Activated gamma-delta T cell treated with Interleukin-2 at 50 U/mL for 16 hours (primary cell): ENCODE data around the gene LAMP1.
"Not testable (repeated sequence)": the region's sequence is repeated elsewhere in the genome, so short reads cannot be mapped to it uniquely, and the experiment has no call there.

Source experiments
- DNase-seq: peaks from one replicate; pipeline ENCODE4 v3.0.0-alpha.2; 2020

The LAMP1 gene

GRCh38 chr13:113357529-113357928, 60.5 kb downstream of the LAMP1 start:
- no peak for DNase-seq

DNA sequence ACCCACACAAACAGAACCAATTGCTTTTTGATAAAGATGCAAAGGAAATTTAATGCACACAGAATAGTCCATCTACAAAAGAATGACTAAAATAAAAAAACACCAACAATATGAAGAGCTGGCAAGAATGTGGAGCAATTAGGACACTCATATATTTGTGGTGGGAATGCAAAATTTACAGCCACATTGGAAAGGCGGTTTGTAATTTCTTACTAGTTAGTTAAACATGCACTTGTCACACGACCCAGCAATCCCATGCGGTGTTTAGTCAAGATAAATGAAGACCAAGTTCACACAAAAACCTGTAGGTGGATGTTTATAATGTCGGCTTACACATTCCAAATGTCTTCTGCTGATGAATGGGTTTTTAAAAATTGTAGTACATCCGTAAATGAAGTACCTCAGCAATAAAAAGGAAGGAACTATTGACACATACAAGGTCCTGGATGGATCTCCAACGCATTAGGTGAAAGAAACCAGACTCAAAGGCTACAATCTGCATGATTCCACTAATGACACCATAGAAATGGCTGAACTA, 61.7 kb downstream of the LAMP1 start:
- DNase-seq, result no peak

DNA sequence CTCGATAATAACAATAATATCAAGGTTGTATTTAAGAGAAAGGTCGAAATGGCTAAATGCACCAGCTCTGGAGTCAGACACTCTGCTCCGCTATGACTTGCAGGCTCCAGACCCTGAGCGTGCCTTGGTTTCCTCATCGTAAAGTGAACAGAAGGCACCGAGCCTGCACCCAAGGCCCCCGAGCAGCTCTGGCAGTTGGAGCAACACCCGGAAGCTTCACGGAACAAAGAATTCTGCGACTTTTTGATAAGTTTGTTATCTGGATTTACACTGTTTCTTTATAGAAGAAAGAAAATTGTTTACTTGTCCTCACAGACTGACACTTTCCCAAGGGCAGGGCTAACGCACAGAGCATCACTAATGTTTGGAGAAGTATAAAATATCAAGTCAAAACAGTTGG, 62.5 kb downstream of the LAMP1 start:
- no peak for DNase-seq

DNA sequence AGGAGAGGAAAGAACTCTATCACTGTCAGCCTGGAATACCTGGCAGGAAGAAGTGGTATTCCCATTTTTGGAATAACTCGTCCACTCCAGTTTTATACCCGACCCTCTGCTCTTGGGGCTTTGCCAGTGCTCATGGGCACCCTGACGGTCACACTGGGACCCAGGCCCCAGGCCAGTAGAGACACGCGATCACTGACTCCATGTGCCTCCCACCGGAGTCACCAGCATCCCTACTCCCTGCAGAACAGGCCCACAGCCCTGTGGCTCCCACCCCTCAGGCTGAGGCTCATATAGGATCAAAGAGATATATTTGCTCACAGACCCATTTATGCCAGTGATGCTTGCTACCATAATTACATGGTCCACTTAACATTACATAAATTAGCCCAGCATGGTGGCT, 63.4 kb downstream of the LAMP1 start:
- DNase-seq, result no peak

- DNase-seq, result no peak
These were observed 64.4 kb downstream of the LAMP1 start for GRCh38 chr13:113361406-113361805.

DNA sequence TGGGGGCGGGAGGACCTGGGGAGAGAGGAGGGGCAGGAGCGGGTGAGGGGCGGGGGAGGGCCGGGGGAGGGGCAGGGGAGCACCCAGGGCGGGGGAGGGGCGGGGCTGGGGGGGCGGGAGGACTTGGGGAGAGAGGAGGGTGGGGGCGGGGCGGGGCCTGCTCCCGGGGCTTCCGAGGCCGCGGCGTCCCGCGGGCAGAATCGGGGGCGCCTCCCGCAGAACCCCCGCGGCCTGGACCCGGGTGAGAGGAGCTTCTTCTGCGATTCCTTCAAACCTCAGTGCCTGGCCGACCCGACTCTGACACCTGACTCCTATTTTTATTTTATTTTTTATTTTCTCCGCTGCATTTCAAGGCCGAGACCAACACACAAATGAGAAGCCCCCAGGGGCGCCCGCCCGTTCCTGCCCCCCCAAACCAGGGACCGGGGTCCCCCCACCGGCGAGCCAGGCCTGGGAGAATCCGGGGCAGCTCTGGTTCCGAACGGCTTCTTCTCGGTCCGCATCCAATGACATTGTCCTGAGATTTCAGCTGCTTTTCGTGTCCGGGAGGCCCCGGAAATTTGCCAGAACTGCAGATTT, 67.4 kb downstream of the LAMP1 start:
- no peak for DNase-seq

GRCh38 chr13:113364901-113365582, 68.0 kb downstream of the LAMP1 start:
- no peak for DNase-seq

DNA sequence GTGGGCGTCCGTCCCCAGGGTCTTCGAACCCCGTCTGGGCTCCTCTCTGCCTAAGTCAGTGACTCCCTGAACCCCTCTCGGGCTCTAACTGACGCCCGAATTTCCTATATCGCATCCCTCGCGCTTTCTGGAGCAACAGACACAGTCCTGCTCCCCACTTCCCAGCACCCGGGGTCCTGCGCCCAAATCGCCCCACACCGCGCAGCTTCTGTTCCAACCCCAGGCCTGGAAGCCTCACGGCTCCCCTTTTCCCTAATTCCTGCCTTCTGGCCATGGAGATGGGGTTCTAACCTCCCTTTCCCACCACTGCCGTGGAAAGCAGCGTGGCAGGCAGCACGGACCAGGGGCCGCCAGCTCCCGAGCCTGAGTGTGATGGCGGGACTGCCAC, 68.5 kb downstream of the LAMP1 start:
- no peak for DNase-seq

- no peak for DNase-seq
These were observed 69.0 kb downstream of the LAMP1 start for GRCh38 chr13:113365971-113366588.

DNA sequence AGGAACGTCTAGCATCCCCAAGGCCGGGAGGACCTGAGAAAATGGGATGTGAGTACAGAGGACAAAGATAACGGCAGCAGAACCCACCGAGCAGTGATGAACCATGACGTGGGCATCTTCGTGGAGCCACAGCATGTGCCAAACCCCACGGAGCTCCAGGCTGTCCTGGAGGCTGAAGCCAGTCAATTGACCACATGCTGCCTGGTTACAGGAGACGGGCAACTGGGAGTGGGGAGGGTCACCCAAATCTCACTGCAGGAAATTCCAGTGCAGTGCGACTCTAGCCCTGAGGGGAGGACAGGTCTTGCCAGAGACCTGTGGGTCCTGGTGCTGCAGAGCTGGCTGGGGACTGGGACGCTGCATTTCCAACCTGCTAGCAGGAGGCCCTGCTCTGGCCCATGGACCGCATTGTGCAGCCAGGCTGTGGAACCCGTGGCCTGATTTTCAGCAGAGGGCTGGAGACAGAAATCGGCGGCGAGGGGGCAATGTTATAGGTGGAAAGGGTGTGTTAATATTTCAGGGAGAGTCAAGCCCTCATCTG, 70.1 kb downstream of the LAMP1 start:
- no peak for DNase-seq

DNA sequence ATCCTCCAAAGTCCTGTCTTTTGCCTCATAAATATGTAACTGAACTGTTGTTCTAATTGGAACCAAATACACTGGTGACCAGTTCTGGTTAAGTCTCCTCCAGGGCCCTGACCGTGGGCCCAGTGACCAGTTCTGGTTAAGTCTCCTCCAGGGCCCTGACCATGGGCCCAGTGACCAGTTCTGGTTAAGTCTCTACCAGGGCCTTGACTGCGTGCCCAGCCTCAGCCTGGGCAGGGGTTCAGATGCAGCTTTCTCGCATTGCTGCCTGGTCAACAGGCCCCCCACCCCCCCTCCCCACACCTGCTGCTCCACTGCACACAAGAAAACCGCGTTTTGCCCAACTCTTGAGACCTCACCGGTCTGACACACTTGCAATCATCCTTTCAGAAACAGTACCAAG, 70.7 kb downstream of the LAMP1 start:
- DNase-seq, result no peak

GRCh38 chr13:113368353-113368752, 71.3 kb downstream of the LAMP1 start:
- DNase-seq, result not testable (repeated sequence)

- DNase-seq, result no peak
These were observed 72.2 kb downstream of the LAMP1 start for GRCh38 chr13:113369189-113369588.

- no peak for DNase-seq
These were observed 72.8 kb downstream of the LAMP1 start for GRCh38 chr13:113369881-113370280.

DNA sequence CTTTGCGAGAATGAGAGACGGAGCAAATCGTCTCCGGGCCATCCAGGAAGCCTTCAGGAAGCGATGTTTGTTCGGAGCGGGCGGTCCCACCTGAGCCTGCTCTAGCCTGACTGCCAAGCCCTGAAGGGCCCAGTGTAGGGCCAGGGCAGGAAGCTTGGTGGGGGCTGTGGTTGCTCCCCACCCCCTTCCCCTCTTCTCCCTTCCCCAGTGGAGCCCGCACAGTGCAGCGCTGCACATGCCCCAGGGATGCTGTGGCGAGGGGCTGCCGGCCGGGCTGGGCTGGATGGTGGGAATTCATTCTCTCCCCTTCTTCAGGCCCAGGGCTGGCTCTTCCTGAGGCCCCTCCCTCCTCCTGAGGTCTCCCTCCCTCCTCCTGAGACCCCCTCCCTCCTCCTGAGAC, 74.0 kb downstream of the LAMP1 start:
- no peak for DNase-seq

DNA sequence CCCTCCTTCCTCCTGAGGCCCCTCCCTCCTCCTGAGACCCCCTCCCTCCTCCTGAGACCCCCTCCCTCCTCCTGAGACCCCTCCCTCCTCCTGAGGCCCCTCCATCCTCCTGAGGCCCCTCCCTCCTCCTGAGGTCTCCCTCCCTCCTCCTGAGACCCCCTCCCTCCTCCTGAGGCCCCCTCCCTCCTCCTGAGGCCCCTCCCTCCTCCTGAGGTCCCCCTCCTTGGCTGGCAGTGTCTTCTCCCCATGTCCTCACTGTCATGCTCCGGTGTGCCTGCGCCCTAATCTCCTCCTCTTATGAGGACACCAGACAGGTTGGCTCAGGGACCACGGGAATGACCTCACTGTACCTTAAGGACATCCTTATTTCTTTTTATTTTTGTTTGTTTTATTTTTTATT, 74.7 kb downstream of the LAMP1 start:
- DNase-seq, result not testable (repeated sequence)
